Ishikawa (cell line): ENCODE data around the gene MTFP1.

Experiments
- CEBPB ChIP-seq: IDR thresholded peaks from 2 replicates; pipeline ENCODE4 v1.6.1; 2012
- CREB1 ChIP-seq: IDR thresholded peaks from 2 replicates; pipeline ENCODE4 v1.6.1; 2012; ENCODE audit warnings: low read depth
- EGR1 ChIP-seq: IDR thresholded peaks from 2 replicates; pipeline ENCODE4 v1.6.1; 2012
- EP300 ChIP-seq: IDR thresholded peaks from 2 replicates; pipeline ENCODE4 v1.6.1; 2012; ENCODE audit warnings: borderline replicate concordance
- FOXM1 ChIP-seq: IDR thresholded peaks from 2 replicates; pipeline ENCODE4 v1.6.1; 2012; ENCODE audit warnings: low read depth, borderline replicate concordance
- NFIC ChIP-seq: IDR thresholded peaks from 2 replicates; pipeline ENCODE4 v1.6.1; 2012
- RAD21 ChIP-seq: IDR thresholded peaks from 2 replicates; pipeline ENCODE4 v1.6.1; 2012; ENCODE audit warnings: low read depth
- TAF1 ChIP-seq: IDR thresholded peaks from 2 replicates; pipeline ENCODE4 v1.6.1; 2012; ENCODE audit warnings: low read depth, mild to moderate bottlenecking
- TCF12 ChIP-seq: IDR thresholded peaks from 2 replicates; pipeline ENCODE4 v1.6.1; 2012; ENCODE audit warnings: low read depth
- TEAD4 ChIP-seq: IDR thresholded peaks from 2 replicates; pipeline ENCODE4 v1.6.1; 2012
- YY1 ChIP-seq: IDR thresholded peaks from 2 replicates; pipeline ENCODE4 v1.6.1; 2012; ENCODE audit warnings: low read depth
- ZBTB7A ChIP-seq: IDR thresholded peaks from 2 replicates; pipeline ENCODE4 v1.6.1; 2012; ENCODE audit warnings: low read depth
- TF ChIP-seq, protein P1 (sequence below): IDR thresholded peaks from 2 replicates; pipeline ENCODE4 v1.6.1; 2012
- TF ChIP-seq, protein P2 (sequence below): IDR thresholded peaks from 2 replicates; pipeline ENCODE4 v1.6.1; 2012
- TF ChIP-seq, protein P3 (sequence below): IDR thresholded peaks from 2 replicates; pipeline ENCODE4 v1.6.1; 2012; ENCODE audit warnings: low read depth, mild to moderate bottlenecking

Gene MTFP1

DNA sequence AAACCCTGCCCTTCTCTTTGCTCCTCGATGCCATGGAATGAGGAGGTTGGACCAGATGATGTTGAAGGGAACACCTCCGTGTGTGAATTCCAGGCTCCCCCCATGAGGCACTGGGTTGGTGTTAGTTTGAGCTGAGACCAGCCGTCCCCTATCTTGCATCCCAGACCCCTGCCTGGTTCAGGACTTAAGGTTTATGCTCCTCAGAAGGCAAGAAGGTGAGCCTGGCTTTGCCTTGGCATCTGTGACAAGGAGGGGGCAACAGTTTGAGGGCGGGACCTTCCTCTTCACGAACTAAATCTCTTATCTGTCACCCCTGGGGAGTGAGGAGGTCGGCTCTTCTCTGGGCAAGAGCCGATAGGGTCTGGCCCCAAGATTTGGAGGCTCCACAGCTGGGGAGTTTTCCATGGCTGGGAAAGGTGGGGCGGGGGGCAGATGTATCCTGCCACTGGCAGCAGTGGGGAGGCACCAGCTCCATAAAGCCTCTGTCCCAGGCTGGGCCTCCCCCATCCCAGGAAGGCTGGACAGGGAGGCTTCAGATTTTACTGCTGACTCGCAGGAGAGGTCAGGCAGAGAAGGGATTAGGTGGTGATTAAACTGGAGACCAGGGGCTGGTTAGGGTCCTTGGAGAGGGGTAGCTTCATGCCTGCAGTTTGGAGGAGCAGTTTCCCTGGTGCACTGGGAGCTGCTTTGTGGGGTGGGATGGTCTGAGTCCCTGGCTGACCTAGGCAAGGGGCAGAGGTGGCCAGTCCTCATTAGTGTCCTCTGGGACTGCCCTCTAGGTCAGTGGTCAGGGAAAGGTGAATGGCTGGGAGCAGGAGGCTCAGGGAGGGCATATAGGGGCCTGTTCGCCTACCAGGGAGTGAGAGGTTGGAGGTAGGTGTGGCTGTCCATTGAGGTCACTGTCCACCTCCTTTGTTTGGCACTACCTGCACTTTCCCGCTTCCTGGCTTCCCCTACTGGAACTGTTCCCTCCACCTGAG lies 27.6 kb upstream of the MTFP1 start:
- TF ChIP-seq RAD21 (no peak), ZBTB7A (no peak), CEBPB (no peak), YY1 (no peak), EGR1 (no peak), FOXM1 (no peak)

DNA sequence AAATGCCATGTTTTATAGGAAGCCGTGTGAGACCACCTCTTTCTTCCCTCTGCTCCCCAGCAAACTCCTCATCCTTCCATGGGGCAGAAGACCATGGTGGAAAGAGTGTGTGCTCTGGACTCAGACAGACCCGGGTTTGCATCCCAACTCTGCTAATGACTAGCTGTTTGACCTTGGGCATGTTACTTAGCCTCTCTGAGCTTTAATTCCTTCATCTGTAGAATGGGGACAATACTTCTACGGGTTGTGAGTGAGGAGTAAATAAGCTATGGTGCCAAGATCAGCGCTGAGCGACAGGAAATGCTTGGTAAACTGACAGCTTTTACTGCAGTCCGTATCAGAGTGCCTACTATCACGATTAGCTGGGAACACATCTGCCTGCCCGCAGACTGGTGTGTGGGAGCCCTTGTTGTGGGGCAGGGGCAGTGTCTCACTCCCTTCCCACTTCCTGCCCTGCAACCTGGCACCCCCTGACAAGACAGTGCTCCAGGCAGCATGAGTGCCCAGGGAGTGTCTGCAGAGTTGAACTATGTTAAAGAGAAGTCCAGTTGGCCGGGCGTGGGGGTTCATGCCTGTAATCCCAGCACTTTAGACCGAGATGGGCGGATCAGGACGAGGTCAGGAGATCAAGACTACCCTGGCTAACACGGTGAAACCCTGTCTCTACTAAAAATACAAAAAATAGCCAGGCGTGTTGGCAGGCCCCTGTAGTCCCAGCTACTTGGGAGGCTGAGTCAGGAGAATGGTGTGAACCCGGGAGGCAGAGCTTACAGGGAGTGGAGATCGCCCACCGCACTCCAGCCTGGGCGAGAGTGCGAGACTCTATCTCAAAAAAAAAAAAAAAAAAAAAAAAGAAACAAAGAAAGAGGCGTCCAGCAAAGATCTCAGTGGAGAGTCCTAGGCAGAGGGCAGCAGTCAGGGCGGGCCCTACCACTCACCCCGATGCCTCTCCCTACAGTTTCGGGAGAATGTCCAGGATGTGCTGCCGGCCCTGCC lies 26.6 kb upstream of the MTFP1 start:
- TF ChIP-seq CEBPB (no peak), TEAD4 (no peak), RAD21 (no peak), FOXM1 (no peak), NFIC (no peak), EP300 (no peak), YY1 (no peak), ZBTB7A (no peak), CREB1 (no peak), TAF1 (no peak), EGR1 (no peak), TCF12 (no peak)
- TF ChIP-seq, protein P1, sequence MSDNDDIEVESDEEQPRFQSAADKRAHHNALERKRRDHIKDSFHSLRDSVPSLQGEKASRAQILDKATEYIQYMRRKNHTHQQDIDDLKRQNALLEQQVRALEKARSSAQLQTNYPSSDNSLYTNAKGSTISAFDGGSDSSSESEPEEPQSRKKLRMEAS, result no peak
- TF ChIP-seq, protein P2, sequence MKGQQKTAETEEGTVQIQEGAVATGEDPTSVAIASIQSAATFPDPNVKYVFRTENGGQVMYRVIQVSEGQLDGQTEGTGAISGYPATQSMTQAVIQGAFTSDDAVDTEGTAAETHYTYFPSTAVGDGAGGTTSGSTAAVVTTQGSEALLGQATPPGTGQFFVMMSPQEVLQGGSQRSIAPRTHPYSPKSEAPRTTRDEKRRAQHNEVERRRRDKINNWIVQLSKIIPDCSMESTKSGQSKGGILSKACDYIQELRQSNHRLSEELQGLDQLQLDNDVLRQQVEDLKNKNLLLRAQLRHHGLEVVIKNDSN, result no peak
- TF ChIP-seq, protein P3, sequence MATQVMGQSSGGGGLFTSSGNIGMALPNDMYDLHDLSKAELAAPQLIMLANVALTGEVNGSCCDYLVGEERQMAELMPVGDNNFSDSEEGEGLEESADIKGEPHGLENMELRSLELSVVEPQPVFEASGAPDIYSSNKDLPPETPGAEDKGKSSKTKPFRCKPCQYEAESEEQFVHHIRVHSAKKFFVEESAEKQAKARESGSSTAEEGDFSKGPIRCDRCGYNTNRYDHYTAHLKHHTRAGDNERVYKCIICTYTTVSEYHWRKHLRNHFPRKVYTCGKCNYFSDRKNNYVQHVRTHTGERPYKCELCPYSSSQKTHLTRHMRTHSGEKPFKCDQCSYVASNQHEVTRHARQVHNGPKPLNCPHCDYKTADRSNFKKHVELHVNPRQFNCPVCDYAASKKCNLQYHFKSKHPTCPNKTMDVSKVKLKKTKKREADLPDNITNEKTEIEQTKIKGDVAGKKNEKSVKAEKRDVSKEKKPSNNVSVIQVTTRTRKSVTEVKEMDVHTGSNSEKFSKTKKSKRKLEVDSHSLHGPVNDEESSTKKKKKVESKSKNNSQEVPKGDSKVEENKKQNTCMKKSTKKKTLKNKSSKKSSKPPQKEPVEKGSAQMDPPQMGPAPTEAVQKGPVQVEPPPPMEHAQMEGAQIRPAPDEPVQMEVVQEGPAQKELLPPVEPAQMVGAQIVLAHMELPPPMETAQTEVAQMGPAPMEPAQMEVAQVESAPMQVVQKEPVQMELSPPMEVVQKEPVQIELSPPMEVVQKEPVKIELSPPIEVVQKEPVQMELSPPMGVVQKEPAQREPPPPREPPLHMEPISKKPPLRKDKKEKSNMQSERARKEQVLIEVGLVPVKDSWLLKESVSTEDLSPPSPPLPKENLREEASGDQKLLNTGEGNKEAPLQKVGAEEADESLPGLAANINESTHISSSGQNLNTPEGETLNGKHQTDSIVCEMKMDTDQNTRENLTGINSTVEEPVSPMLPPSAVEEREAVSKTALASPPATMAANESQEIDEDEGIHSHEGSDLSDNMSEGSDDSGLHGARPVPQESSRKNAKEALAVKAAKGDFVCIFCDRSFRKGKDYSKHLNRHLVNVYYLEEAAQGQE, result no peak

DNA sequence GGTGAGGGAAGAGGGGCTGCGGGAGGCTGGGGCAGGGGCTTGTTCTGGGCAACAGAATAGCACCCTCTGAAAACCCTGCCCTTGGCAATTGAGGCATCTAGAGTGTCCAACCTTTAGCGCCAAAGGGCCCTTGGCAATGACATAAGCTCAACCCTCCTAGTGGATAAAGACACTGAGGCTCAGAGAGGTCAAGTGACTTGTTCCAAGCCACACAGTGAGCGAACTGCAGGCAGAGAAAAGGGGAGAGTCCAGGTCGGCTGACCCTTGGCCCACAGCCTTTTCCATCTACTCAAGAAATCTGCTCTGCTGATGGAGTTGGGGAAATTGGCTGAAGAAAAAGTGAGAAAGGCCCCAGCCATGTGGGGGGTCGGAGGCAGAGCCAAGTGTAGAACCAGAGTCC lies 25.9 kb upstream of the MTFP1 start:
- no peak for TF ChIP-seq CREB1
- TF ChIP-seq YY1, result no peak
- TF ChIP-seq, protein P1, result no peak
- no peak for TF ChIP-seq ZBTB7A
- TF ChIP-seq EGR1, result no peak
- TF ChIP-seq, protein P2, result no peak
- TF ChIP-seq TEAD4, result no peak
- TF ChIP-seq, protein P3, result no peak
- TF ChIP-seq CEBPB, result no peak
- TF ChIP-seq TCF12, result no peak
- TF ChIP-seq FOXM1, result no peak
- TF ChIP-seq EP300, result no peak
- TF ChIP-seq TAF1, result no peak
- no peak for TF ChIP-seq RAD21
- no peak for TF ChIP-seq NFIC

DNA sequence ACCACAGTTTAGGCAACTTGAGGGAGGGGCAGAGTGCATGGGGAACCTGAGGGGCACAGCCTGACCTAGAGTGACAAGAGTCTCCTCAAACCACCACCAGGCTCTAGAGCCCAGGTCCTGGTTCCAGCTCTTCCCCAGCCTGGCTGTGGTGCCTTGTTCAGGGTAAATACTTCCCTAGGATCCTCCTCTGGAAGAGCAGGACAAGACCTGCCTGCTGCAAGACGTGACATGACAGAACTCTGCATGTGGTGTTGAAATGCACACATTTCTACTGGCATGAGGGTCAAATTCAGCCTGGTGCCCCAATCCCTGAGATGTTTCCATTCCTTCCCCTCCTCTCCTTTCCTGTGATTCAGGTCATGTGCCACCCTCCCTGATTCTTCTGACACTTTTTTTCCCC lies 25.4 kb upstream of the MTFP1 start:
- TF ChIP-seq, protein P1, result no peak
- TF ChIP-seq EGR1 (no peak), TAF1 (no peak)
